ENCODE measurements around the gene BOLL. TPM values are rescaled to one million over a fixed set of nuclear protein-coding genes. Genes with fewer than 3 reads are reported as not detected.
"Not testable (repeated sequence)": the region's sequence is repeated elsewhere in the genome, so short reads cannot be mapped to it uniquely, and the experiment has no call there.

BOLL gene
- total and polyA plus RNA-seq, 12 donors: 0.12 to 0.18 TPM; not detected in 10

GRCh38 chr2:197759013-197759412, 26.1 kb downstream of the BOLL start:
- Histone ChIP-seq H3K4me1 (no peaks in the 10 kb centered on the region), H3K27ac (no peak overlapping the region), H3K4me3 (no peak overlapping the region), H3K9me3 (peaks cover 0 to 27% (median 12%) of the 10 kb centered on the region in 11 donors), H3K36me3 (no peaks in the 10 kb centered on the region), H3K27me3 (no peaks in the 10 kb centered on the region)
- ATAC-seq (no peak), DNase-seq (no peak)
- no peak for TF ChIP-seq CTCF (IDR thresholded peaks at IDR 0.05)
- WGBS, 2 donors: 67 to 70% methylated on average over 4 of the region's 4 CpGs
- intact Hi-C loops (cut with DNase I): no loop called here

GRCh38 chr2:197740200-197740599, 44.9 kb downstream of the BOLL start:
- TF ChIP-seq CTCF (IDR thresholded peaks at IDR 0.05): no peak
- H3K4me1 ChIP-seq: no peaks in the 10 kb centered on the region
- H3K27ac ChIP-seq: no peak overlapping the region
- H3K27me3 ChIP-seq: no peaks in the 10 kb centered on the region
- ATAC-seq: no peak
- no peak for DNase-seq
- intact Hi-C loops (cut with DNase I): no loop called here
- no peak overlapping the region for H3K4me3 ChIP-seq
- H3K36me3 ChIP-seq: no peaks in the 10 kb centered on the region
- H3K9me3 ChIP-seq: no peaks in the 10 kb centered on the region

GRCh38 chr2:197728555-197729544, 56.3 kb downstream of the BOLL start:
- H3K9me3 ChIP-seq; H3K4me3 ChIP-seq; H3K36me3 ChIP-seq; H3K27me3 ChIP-seq; H3K27ac ChIP-seq; intact Hi-C loops (cut with DNase I); H3K4me1 ChIP-seq; ATAC-seq; DNase-seq: not testable (repeated sequence)
- WGBS, 2 donors: 91 to 92% methylated on average over 25 to 28 of the region's 32 CpGs

- H3K9me3 ChIP-seq: no peaks in the 10 kb centered on the region
- no peak for ATAC-seq
- H3K36me3 ChIP-seq: no peaks in the 10 kb centered on the region
- H3K27me3 ChIP-seq: no peaks in the 10 kb centered on the region
- no peak overlapping the region for H3K4me3 ChIP-seq
- TF ChIP-seq CTCF (IDR thresholded peaks at IDR 0.05): no peak
- H3K4me1 ChIP-seq: no peaks in the 10 kb centered on the region
- no peak overlapping the region for H3K27ac ChIP-seq
- no peak for DNase-seq
- intact Hi-C loops (cut with DNase I): no loop called here
Measured at GRCh38 chr2:197727011-197727410, 58.1 kb downstream of the BOLL start.

- Histone ChIP-seq H3K27ac (no peak overlapping the region), H3K9me3 (no peaks in the 10 kb centered on the region), H3K36me3 (peaks cover 0 to 15% (median 0%) of the 10 kb centered on the region in 9 donors), H3K4me1 (peaks cover 0 to 4% (median 0%) of the 10 kb centered on the region in 9 donors), H3K4me3 (no peak overlapping the region), H3K27me3 (no peaks in the 10 kb centered on the region)
- ATAC-seq (no peak), DNase-seq (no peak)
- no peak for TF ChIP-seq CTCF (IDR thresholded peaks at IDR 0.05)
- intact Hi-C loops (cut with DNase I): loop anchor here in 1 of 10 donors (10.0 kb wide), 1 partner anchor 577 kb away; no protein-coding TSS in a partner anchor
- WGBS, 2 donors: 96 to 98% methylated on average over 2 of the region's 2 CpGs
Measured at GRCh38 chr2:197717863-197718262, 67.3 kb downstream of the BOLL start.

All from heart right ventricle (tissue), 16 donors.